WERI-Rb-1 (cell line): ENCODE results near the gene IL12RB2.

ENCODE experiments used
- DNase-seq: peaks from one replicate; pipeline ENCODE4 v3.0.0-alpha.2; 2020
- H3K27ac ChIP-seq: fragments of 250-450 bp; sonication (Bioruptor Pico); 2 replicates; pipeline ENCODE4 v1.5.1; 2020; ENCODE audit warnings: mild to moderate bottlenecking, moderate library complexity
- H3K27me3 ChIP-seq: fragments of 250-450 bp; sonication (Bioruptor Pico); 2 replicates; pipeline ENCODE4 v1.5.1; 2021; ENCODE audit warnings: mild to moderate bottlenecking, low read depth, moderate library complexity; ENCODE audit not compliant: insufficient read depth, severe bottlenecking
- H3K36me3 ChIP-seq: fragments of 250-450 bp; sonication (Bioruptor Pico); 2 replicates; pipeline ENCODE4 v1.5.1; 2020; ENCODE audit warnings: mild to moderate bottlenecking, moderate library complexity
- H3K4me3 ChIP-seq: 2 replicates; pipeline ENCODE4 v1.5.1; 2011; ENCODE audit warnings: low read depth, mild to moderate bottlenecking, control low read depth, low read length
- H3K9me3 ChIP-seq: fragments of 250-450 bp; sonication (Bioruptor Pico); 2 replicates; pipeline ENCODE4 v1.5.1; 2021; ENCODE audit warnings: mild to moderate bottlenecking, moderate library complexity; ENCODE audit not compliant: severe bottlenecking
- TF ChIP-seq, protein P1 (sequence below): IDR thresholded peaks from 2 replicates; pipeline ENCODE4 v1.5.1; 2011; ENCODE audit warnings: low read depth, mild to moderate bottlenecking, control low read depth, inconsistent platforms, low read length

The IL12RB2 gene

DNA sequence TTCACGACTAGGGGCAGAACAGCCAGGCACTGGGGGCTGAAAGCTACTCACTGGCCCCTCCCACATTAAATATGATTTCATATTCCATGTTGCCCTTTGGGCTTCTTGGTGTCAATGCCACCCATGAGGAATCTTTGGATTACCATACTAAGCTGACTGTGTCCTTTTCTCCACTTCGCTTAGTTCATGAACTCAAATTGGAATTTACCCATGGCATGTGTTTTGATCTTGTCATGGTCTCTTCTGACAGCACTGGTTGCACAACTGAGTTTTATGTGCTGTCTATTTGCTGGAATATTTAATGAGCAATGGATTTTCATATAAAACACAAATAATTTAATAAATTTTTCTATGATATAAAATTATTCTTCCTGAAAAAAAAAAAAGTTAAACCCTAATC, 63.4 kb downstream of the IL12RB2 start:
- no peak overlapping the region for H3K27ac ChIP-seq
- H3K36me3 ChIP-seq, result no peaks in the 10 kb centered on the region
- TF ChIP-seq, protein P1, sequence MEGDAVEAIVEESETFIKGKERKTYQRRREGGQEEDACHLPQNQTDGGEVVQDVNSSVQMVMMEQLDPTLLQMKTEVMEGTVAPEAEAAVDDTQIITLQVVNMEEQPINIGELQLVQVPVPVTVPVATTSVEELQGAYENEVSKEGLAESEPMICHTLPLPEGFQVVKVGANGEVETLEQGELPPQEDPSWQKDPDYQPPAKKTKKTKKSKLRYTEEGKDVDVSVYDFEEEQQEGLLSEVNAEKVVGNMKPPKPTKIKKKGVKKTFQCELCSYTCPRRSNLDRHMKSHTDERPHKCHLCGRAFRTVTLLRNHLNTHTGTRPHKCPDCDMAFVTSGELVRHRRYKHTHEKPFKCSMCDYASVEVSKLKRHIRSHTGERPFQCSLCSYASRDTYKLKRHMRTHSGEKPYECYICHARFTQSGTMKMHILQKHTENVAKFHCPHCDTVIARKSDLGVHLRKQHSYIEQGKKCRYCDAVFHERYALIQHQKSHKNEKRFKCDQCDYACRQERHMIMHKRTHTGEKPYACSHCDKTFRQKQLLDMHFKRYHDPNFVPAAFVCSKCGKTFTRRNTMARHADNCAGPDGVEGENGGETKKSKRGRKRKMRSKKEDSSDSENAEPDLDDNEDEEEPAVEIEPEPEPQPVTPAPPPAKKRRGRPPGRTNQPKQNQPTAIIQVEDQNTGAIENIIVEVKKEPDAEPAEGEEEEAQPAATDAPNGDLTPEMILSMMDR, result no peak
- no peak for DNase-seq
- H3K27me3 ChIP-seq, result no peaks in the 10 kb centered on the region
- H3K4me3 ChIP-seq, result no peak overlapping the region
- H3K9me3 ChIP-seq, result no peaks in the 10 kb centered on the region

- no peak overlapping the region for H3K27ac ChIP-seq
- DNase-seq, result no peak
- no peak overlapping the region for H3K4me3 ChIP-seq
- no peaks in the 10 kb centered on the region for H3K36me3 ChIP-seq
- TF ChIP-seq, protein P1, result no peak
- H3K27me3 ChIP-seq, result no peaks in the 10 kb centered on the region
- no peaks in the 10 kb centered on the region for H3K9me3 ChIP-seq
Observed at GRCh38 chr1:67371681-67372080, 64.0 kb downstream of the IL12RB2 start.

- DNase-seq, result no peak
- Histone ChIP-seq H3K9me3 (no peaks in the 10 kb centered on the region), H3K36me3 (no peaks in the 10 kb centered on the region), H3K27ac (no peak overlapping the region), H3K27me3 (no peaks in the 10 kb centered on the region), H3K4me3 (no peak overlapping the region)
- TF ChIP-seq, protein P1, result no peak
Observed at GRCh38 chr1:67372136-67372535, 64.5 kb downstream of the IL12RB2 start.

DNA sequence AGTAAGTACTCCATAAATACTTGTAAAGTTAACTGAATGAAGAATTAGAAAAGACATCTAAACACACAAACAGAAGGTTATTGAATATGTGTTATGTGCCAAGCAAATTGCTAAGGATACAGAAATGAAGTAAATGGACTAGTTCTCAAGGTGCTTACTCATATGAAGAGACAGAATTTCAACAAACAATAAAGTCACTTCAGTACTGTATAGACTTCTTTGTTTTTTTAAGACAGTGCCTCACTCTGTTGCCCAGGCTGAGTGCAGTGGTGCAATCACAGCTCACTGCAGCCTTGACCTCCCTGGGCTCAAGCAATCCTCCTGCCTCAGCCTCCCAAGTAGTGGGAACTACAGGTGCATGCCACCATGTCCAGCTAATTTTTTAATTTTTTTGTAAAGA, 65.2 kb downstream of the IL12RB2 start:
- no peaks in the 10 kb centered on the region for H3K9me3 ChIP-seq
- H3K36me3 ChIP-seq, result no peaks in the 10 kb centered on the region
- H3K27ac ChIP-seq, result no peak overlapping the region
- no peaks in the 10 kb centered on the region for H3K27me3 ChIP-seq
- DNase-seq, result no peak
- TF ChIP-seq, protein P1, result no peak
- no peak overlapping the region for H3K4me3 ChIP-seq

GRCh38 chr1:67376381-67376780, 68.7 kb downstream of the IL12RB2 start:
- Histone ChIP-seq H3K9me3 (no peaks in the 10 kb centered on the region), H3K36me3 (no peaks in the 10 kb centered on the region), H3K27me3 (no peaks in the 10 kb centered on the region), H3K4me3 (no peak overlapping the region), H3K27ac (no peak overlapping the region)
- DNase-seq, result no peak
- TF ChIP-seq, protein P1, result no peak

GRCh38 chr1:67377253-67377652, 69.6 kb downstream of the IL12RB2 start:
- H3K9me3 ChIP-seq, result no peaks in the 10 kb centered on the region
- no peak for DNase-seq
- H3K27ac ChIP-seq, result no peak overlapping the region

More at GRCh38 chr1:67377253-67377652, 69.6 kb downstream of the IL12RB2 start:
- TF ChIP-seq, protein P1, result no peak
- no peak overlapping the region for H3K4me3 ChIP-seq
- no peaks in the 10 kb centered on the region for H3K36me3 ChIP-seq
- no peaks in the 10 kb centered on the region for H3K27me3 ChIP-seq
